Esophagus muscularis mucosa (tissue), 4 donors: Measurements from ENCODE around the gene HPCA.

Source experiments
- CTCF ChIP-seq, 3 experiments: fragments of 200-600 bp in 2 of 3; fragments of 450-650 bp in 1 of 3; sonication (generic) in 2 of 3; IDR thresholded peaks; one replicate each; pipeline ENCODE4 v1.5.1; 2017 to 2019; ENCODE audit warnings: antibody characterized with exemption in 3 of 3, mild to moderate bottlenecking in 2 of 3, moderate library complexity in 1 of 3
- EP300 ChIP-seq: sonication (generic); formaldehyde crosslinking; IDR thresholded peaks from one replicate; pipeline ENCODE4 v1.6.1; 2017; ENCODE audit warnings: antibody characterized with exemption
- POLR2A ChIP-seq: fragments of 450-650 bp; IDR thresholded peaks from one replicate; pipeline ENCODE4 v1.6.1; 2017; ENCODE audit warnings: antibody characterized with exemption, moderate library complexity, mild to moderate bottlenecking, low read depth
- POLR2AphosphoS5 ChIP-seq, 2 donors: sonication (generic); formaldehyde crosslinking; IDR thresholded peaks; one replicate each; pipeline ENCODE4 v1.6.1; 2017; ENCODE audit warnings: antibody characterized with exemption in 2 of 2

DNA sequence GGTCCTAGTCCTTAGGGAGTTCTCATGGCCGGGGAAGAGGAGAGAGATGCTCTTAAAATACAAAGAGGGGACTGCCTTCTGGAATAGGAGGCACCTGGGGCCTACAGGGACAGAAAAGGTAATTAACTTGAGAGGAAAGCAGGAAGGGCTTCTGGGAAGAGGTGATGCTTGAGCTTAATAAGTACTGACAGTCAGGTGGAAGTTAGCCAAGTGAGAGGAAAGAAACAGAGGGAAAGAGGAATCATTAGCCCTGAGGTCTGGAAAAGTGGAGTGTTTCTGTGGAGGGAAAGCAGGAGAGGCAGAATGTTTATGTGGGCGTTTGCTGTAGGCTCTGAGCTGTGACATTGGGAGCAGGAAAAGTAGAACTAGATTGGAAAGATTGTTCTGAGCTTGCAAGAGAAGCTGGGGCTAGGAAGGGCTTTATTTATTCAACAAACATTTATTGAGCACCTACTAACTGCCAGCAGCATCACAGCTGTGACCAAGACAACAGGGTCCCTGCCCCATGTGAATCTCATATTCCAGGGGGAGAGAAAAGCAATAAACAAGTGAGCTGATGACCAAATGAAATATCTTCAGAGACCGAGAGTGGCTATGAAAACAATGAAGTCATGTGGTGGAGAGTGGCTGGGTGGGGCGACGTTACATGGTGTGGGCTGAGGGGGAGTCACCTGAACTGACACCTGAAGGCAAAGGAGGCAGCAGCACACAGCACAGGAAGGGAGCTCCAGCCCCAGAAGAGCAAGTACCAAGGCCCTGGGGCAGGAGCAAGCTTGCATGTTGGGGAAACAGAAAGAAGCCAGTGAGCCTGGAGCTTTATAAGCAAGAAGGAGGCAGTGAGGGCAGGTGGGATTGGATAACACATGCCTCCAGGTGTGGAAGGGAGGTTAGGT, 11.2 kb upstream of the HPCA start:
- TF ChIP-seq CTCF (IDR thresholded peaks at IDR 0.05) (no peak), EP300 (no peak), POLR2AphosphoS5 (IDR thresholded peaks at IDR 0.05) (no peak), POLR2A (no peak)
